Brain microvascular endothelial cell (primary cell): ENCODE results near the gene PDGFRA.

Source experiments
- DNase-seq: peaks from one replicate; pipeline ENCODE4 v3.0.0-alpha.2; 2020
- H3K27ac ChIP-seq: fragments of 250-450 bp; sonication (Bioruptor Pico); 2 replicates; pipeline ENCODE4 v1.5.1; 2020; ENCODE audit warnings: mild to moderate bottlenecking, moderate library complexity
- H3K27me3 ChIP-seq: fragments of 250-450 bp; sonication (Bioruptor Pico); replicated peaks from 2 replicates; pipeline ENCODE4 v1.5.1; 2020; ENCODE audit warnings: mild to moderate bottlenecking
- H3K36me3 ChIP-seq: fragments of 250-450 bp; sonication (Bioruptor Pico); replicated peaks from 2 replicates; pipeline ENCODE4 v1.5.1; 2020; ENCODE audit warnings: mild to moderate bottlenecking
- H3K4me3 ChIP-seq: 2 replicates; pipeline ENCODE4 v1.5.1; 2011; ENCODE audit warnings: low read depth, mild to moderate bottlenecking, control low read depth, low read length, moderate library complexity
- CTCF ChIP-seq: IDR thresholded peaks from 2 replicates; pipeline ENCODE4 v1.5.1; 2011; ENCODE audit warnings: low read depth, mild to moderate bottlenecking, moderate library complexity, low read length, control low read depth, inconsistent platforms; ENCODE audit errors: missing control alignments
- in situ Hi-C: cut with HindIII; loops from 2 replicates; pipeline ENCODE4 v1.10.0; 2017; ENCODE audit warnings: low sequenced_read_pairs, low pct_ligation_motif_present

The PDGFRA gene

DNA sequence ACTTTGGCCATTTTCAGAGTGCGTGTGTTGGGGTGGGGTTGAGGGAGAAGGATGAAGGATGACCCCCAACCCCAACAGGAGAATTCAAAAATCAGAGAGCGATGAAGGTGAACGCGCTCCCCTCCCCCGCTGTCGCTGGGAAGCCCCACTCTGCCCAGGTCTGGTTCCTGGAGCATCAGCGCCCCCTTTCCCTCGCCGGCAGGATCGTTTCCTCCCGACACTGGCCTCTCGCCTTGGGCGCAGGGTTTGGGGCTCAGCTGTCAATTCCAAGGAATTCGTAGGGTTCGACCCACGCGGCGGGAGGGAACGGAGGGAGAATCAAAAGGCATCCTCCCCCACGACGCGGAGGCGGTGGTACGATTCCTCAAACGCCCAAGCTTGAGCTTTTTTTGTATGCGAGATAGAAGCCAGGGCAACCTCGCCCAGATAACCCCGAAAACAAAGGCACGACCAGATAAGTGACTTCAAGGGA, 1.0 kb upstream of the PDGFRA start:
- in situ Hi-C loops, result no loop called here
- Histone ChIP-seq H3K36me3 (no peaks in the 10 kb centered on the region), H3K27me3 (peaks cover 12% of the 10 kb centered on the region), H3K4me3 (peak overlapping the region; percentile 66), H3K27ac (no peak overlapping the region)
- TF ChIP-seq CTCF, result peak; percentile 98
- peak; percentile 67 for DNase-seq

DNA sequence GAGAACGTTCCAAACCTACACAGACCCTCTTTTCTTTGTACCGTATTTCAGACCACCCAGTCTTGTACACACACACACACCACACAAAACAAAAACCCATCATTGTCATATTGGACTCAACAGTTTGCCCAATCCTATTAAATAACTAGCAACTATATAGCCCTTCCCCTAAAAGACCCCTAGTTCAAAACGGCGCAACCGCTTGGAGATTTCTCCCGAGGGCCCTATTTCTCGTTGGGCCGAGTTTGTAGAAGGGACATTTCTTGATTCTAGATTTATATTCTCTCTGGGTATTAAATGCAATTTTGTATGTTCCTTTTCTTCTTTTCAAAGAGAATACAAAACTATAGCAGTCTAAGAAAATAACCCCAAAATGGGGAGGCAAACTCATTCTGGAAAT, 547 bp upstream of the PDGFRA start:
- peaks cover 12% of the 10 kb centered on the region for H3K27me3 ChIP-seq
- in situ Hi-C loops, result no loop called here
- H3K27ac ChIP-seq, result no peak overlapping the region

GRCh38 chr4:54229631-54230483, 764 bp downstream of the PDGFRA start:
- in situ Hi-C loops, result no loop called here
- peak; percentile 16 for DNase-seq
- Histone ChIP-seq H3K36me3 (no peaks in the 10 kb centered on the region), H3K27ac (no peak overlapping the region), H3K27me3 (peaks cover 12% of the 10 kb centered on the region), H3K4me3 (peak overlapping the region; percentile 60)
- no peak for TF ChIP-seq CTCF

More for the DNA sequence above, 547 bp upstream of the PDGFRA start:
- Histone ChIP-seq H3K4me3 (peak overlapping the region; percentile 66), H3K36me3 (no peaks in the 10 kb centered on the region)
- no peak for TF ChIP-seq CTCF
- DNase-seq, result no peak

DNA sequence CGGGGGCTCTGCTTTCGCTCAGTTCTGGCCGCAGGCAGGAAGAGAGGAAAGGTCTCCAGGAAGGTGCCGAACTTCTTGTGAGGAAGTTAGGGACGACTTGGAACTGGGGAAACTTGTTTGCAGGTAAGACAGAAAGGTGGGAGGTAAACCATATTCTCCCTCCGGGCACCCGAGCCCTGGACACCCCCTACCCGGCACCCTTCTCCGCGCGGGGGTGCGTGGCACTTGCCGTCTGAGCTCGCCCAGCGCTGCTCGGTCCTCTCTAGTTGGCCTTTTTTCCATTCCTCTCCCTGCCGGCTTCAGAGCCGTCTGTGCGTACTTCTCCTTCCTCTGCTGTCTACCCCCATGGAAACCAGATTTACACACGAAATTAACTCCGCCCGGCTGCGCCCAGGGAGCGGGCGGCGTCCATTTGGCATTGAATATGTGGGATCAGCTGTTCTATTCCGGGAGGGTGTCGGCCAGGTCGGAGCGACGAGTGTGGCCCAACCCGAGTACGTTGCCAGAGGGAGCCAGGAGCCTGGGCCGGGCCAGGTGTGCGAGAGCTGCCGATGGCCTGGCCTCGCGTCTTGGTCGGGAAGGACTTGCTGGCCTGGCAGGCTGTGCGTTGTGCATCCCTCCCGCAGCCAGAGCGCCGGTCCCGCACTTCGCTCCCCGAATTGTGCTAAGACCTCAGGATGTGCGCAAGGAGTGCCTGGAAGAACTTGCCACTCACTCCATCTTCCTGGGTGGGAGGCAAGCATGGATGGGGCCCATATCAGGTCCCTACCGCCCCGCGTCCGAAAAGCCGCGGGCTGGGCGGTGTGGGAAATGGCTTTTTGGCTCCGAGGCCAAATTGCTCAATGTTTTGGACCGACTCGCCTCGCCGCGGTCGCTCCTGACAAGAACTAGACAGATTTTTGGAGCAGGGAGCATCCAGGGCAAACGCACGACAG, 1.7 kb downstream of the PDGFRA start:
- DNase-seq, result peak; percentile 8
- Histone ChIP-seq H3K36me3 (no peaks in the 10 kb centered on the region), H3K27me3 (peaks cover 12% of the 10 kb centered on the region), H3K27ac (no peak overlapping the region), H3K4me3 (peak overlapping the region; percentile 60)
- in situ Hi-C loops, result no loop called here
- TF ChIP-seq CTCF, result no peak

DNA sequence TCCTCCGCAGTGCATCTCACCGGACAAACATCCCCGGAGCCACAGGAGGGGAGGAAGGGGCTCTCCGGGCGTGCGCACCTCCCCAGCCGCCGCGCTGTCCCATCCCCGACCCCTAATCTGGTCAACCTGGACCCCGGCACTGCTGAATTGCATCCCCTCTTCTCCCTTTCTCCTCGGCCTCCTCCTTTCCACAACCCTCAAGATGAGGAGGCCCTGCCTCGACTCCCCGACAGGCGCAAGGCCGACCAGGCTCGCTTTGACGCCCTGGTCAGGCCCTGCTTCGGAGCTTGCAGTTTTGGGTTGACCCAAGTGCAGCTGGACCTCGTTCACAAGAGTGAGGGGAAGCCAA, 2.3 kb downstream of the PDGFRA start:
- no peak overlapping the region for H3K27ac ChIP-seq
- peaks cover 12% of the 10 kb centered on the region for H3K27me3 ChIP-seq
- no peak for DNase-seq
- in situ Hi-C loops, result no loop called here
- no peak for TF ChIP-seq CTCF
- H3K36me3 ChIP-seq, result no peaks in the 10 kb centered on the region
- peak overlapping the region; percentile 60 for H3K4me3 ChIP-seq
